Measurements from ENCODE around the gene PITPNC1.

The PITPNC1 gene

GRCh38 chr17:67440277-67441051, 63.4 kb downstream of the PITPNC1 start:
- DNase-seq (ENCODE audit: low read depth) = peak; percentile 29
- H3K4me3 ChIP-seq (replicated peaks; ENCODE audit: low read depth, low read length) = no peak overlapping the region
- TF ChIP-seq, protein P1, sequence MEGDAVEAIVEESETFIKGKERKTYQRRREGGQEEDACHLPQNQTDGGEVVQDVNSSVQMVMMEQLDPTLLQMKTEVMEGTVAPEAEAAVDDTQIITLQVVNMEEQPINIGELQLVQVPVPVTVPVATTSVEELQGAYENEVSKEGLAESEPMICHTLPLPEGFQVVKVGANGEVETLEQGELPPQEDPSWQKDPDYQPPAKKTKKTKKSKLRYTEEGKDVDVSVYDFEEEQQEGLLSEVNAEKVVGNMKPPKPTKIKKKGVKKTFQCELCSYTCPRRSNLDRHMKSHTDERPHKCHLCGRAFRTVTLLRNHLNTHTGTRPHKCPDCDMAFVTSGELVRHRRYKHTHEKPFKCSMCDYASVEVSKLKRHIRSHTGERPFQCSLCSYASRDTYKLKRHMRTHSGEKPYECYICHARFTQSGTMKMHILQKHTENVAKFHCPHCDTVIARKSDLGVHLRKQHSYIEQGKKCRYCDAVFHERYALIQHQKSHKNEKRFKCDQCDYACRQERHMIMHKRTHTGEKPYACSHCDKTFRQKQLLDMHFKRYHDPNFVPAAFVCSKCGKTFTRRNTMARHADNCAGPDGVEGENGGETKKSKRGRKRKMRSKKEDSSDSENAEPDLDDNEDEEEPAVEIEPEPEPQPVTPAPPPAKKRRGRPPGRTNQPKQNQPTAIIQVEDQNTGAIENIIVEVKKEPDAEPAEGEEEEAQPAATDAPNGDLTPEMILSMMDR (IDR thresholded peaks at IDR 0.05; ENCODE audit: low read length, missing control alignments) = no peak

DNA sequence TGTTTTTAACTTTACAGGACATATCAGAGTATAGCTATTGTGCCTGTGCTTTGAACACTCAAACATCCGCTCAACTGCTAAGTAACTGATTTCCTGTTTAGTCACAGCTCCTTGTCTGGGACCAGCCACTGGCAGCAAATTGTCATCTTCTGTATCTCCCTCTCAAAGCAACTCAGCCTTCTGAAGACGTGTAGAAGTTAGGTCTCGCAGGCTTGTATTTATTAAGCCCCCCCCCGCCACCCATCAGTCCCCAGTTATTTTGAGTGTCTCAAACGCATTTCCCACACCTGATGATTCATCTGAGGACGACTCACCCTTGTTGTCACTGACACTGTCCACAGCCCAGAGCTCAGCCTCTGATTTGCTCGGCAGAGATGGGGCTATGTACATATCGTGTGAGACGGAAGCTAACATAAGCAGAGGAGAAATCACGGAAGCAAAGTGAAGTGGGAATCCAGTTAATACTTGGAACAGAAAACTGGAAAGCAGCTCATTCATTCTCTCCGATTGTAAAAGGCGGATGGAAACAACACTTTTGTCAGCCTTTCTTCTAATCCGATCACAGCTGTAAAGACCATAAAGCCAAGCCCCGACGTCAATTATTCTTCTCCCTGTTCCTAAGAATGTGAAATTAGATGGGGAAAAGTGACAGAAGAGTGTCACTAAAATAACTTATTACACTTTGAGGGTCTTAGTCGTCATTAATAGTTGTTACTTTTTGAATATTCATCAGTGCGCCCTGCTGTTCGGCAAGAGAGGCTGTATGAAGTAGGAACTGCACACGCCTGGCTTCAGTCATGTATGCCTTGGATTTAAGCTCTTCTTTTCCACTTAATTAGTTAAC, 64.2 kb downstream of the PITPNC1 start:
- H3K4me3 ChIP-seq (replicated peaks; ENCODE audit: low read depth, low read length) = no peak overlapping the region
- TF ChIP-seq, protein P1 (IDR thresholded peaks at IDR 0.05; ENCODE audit: low read length, missing control alignments) = no peak
- DNase-seq (ENCODE audit: low read depth) = peak; percentile 61

GRCh38 chr17:67441896-67442219, 64.8 kb downstream of the PITPNC1 start:
- DNase-seq (ENCODE audit: low read depth) = no peak
- TF ChIP-seq, protein P1 (IDR thresholded peaks at IDR 0.05; ENCODE audit: low read length, missing control alignments) = no peak
- no peak overlapping the region for H3K4me3 ChIP-seq (replicated peaks; ENCODE audit: low read depth, low read length)

DNA sequence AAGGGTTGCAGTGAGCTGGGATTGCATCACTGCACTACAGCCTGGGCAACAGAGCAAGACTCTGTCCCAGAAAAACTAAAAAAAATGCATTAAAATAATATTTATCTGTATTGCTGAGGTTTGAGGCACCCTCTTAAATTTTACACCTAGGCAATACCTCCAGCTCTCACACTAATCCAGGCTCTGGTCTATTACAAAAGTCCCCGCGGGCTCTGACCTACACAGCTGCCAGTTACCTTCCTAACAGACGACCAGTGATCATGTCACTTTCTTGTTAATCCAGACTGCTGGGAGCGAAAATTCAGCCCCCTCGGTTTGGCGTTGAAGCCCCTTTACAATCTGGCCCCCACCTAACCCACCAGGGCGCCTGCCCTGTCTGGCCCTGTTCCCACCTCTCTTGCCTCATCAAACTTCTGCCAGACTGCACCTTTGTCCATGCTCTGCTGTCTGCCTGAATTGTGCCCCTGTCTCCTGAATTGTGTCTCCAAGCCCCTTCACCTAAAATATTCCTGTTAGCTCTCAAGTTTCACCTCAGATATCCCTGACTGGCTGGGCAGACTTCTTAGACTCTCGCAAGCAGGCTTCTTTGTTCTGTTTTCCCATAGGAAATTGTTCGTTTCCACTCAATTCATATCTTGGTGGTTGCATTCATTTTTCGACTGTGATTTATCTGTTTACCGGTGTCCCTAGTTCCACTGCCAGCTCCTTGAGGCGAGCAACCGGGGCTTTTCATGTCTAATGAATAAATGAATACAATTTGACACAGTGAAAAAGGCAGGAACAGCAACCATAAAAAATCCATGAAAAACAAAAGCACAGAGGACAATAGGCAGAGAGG, 65.9 kb downstream of the PITPNC1 start:
- TF ChIP-seq, protein P1 (IDR thresholded peaks at IDR 0.05; ENCODE audit: low read length, missing control alignments) = no peak
- H3K4me3 ChIP-seq (replicated peaks; ENCODE audit: low read depth, low read length) = no peak overlapping the region
- peak; percentile 20 for DNase-seq (ENCODE audit: low read depth)

DNA sequence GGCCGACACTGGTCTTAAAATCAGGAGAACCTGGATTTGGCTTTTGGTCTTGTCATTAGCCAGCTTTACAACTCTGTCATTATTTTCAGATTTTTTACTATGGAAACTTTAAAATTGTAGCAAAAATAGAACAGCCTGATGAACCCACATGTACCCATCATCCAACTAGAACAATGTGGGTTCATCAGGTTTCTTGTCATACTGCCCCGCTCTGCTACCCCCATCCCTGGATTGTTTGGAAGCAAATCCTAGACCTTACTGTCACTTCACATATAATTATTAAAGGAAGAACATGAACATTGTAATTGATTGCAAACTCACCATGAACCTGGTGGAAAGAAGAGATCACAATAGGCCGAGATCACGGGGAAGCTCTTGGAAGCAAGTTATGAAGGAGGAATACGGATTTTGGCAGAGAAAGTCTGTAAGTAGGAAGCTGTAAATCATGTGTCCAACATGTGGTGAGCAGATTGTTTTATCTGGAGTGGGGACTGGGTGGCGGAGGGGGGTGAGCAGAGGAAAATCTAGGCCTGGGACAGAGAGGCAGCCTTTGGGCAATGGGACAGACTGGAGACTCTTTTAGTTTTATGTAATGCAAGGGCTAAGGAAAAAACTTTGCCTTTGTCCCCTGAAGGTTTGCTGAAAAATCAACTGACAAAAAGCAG, 67.0 kb downstream of the PITPNC1 start:
- no peak overlapping the region for H3K4me3 ChIP-seq (replicated peaks; ENCODE audit: low read depth, low read length)
- DNase-seq (ENCODE audit: low read depth) = peak; percentile 57
- TF ChIP-seq, protein P1 (IDR thresholded peaks at IDR 0.05; ENCODE audit: low read length, missing control alignments) = no peak

GRCh38 chr17:67448449-67448848, 71.4 kb downstream of the PITPNC1 start:
- H3K4me3 ChIP-seq (replicated peaks; ENCODE audit: low read depth, low read length) = no peak overlapping the region
- TF ChIP-seq, protein P1 (IDR thresholded peaks at IDR 0.05; ENCODE audit: low read length, missing control alignments) = no peak
- DNase-seq (ENCODE audit: low read depth) = no peak
